Hepatocyte (in vitro differentiated cells): ENCODE results near the gene MINK1. TPM values are rescaled to one million over a fixed set of nuclear protein-coding genes. Genes with fewer than 3 reads are reported as not detected.
"Not testable (repeated sequence)": the region's sequence is repeated elsewhere in the genome, so short reads cannot be mapped to it uniquely, and the experiment has no call there.

Experiments used
- DNase-seq: peaks from one replicate; pipeline ENCODE4 v3.0.0-alpha.2; 2016; ENCODE audit warnings: low spot score
- H2AFZ ChIP-seq: fragments of 200-600 bp; sonication (generic); 2 replicates; pipeline ENCODE4 v1.6.0; 2016; ENCODE audit warnings: antibody characterized with exemption, mild to moderate bottlenecking
- H3K27ac ChIP-seq: fragments of 200-600 bp; sonication (generic); 2 replicates; pipeline ENCODE4 v1.5.1; 2016; ENCODE audit warnings: mild to moderate bottlenecking
- H3K27me3 ChIP-seq: fragments of 200-600 bp; sonication (generic); 2 replicates; pipeline ENCODE4 v1.6.1; 2016
- H3K36me3 ChIP-seq: fragments of 200-600 bp; sonication (generic); replicated peaks from 2 replicates; pipeline ENCODE4 v1.5.1; 2016; ENCODE audit warnings: low read depth; ENCODE audit not compliant: insufficient read depth
- H3K4me1 ChIP-seq: fragments of 200-600 bp; sonication (generic); 2 replicates; pipeline ENCODE4 v1.5.1; 2016; ENCODE audit warnings: mild to moderate bottlenecking, moderate library complexity; ENCODE audit not compliant: insufficient read depth
- H3K4me2 ChIP-seq: fragments of 200-600 bp; sonication (generic); 2 replicates; pipeline ENCODE4 v1.6.0; 2016
- H3K4me3 ChIP-seq: fragments of 200-600 bp; sonication (generic); 2 replicates; pipeline ENCODE4 v1.5.1; 2016; ENCODE audit warnings: mild to moderate bottlenecking
- H3K79me2 ChIP-seq: fragments of 200-600 bp; sonication (generic); 2 replicates; pipeline ENCODE4 v1.6.0; 2017; ENCODE audit warnings: mild to moderate bottlenecking
- H3K9me2 ChIP-seq: fragments of 200-600 bp; sonication (generic); replicated peaks from 2 replicates; pipeline ENCODE4 v1.6.0; 2017; ENCODE audit warnings: mild to moderate bottlenecking; ENCODE audit not compliant: insufficient read depth
- H3K9me3 ChIP-seq: fragments of 200-600 bp; sonication (generic); 2 replicates; pipeline ENCODE4 v1.5.1; 2016; ENCODE audit warnings: low read depth, mild to moderate bottlenecking
- H4K20me1 ChIP-seq: fragments of 200-600 bp; sonication (generic); 2 replicates; pipeline ENCODE4 v1.6.0; 2016; ENCODE audit warnings: mild to moderate bottlenecking; ENCODE audit not compliant: insufficient read depth, poor library complexity, severe bottlenecking
- CTCF ChIP-seq: fragments of 200-600 bp; sonication (generic); IDR thresholded peaks from 2 replicates; pipeline ENCODE4 v1.5.1; 2016; ENCODE audit warnings: antibody characterized with exemption, mild to moderate bottlenecking; ENCODE audit not compliant: poor library complexity
- EZH2 ChIP-seq: fragments of 200-600 bp; sonication (generic); IDR thresholded peaks from 2 replicates; pipeline ENCODE4 v1.6.1; 2016; ENCODE audit warnings: antibody characterized with exemption, mild to moderate bottlenecking, borderline replicate concordance
- EZH2phosphoT487 ChIP-seq: fragments of 200-600 bp; sonication (generic); IDR thresholded peaks from one replicate; pipeline ENCODE4 v1.6.1; 2018; ENCODE audit warnings: antibody characterized with exemption, mild to moderate bottlenecking, low read depth, moderate library complexity; ENCODE audit not compliant: unreplicated experiment, severe bottlenecking
- WGBS: methylation state at CpG from one replicate; pipeline ENCODE4 v1.1.6; 2016; ENCODE audit warnings: low lambda C conversion rate; ENCODE audit errors: missing lambda C conversion rate; 5-methylcytosine and 5-hydroxymethylcytosine counted together
- polyA plus RNA-seq: library from polyadenylated mRNA; unstranded; fragments of >200 nt; fragmentation: Nextera tagmentation; extraction: Ambion mirVana; gene quantifications from 2 replicates; pipeline ENCODE4 v1.2.1, GENCODE V29; 2016
- total RNA-seq: library from RNA; depleted of rRNA; stranded (reverse); fragments of >200 nt; gene quantifications from 2 replicates; pipeline ENCODE4 v1.2.3, GENCODE V29; 2014

Gene MINK1
- total and polyA plus RNA-seq, 2 experiments from 2014 or later = 39.7 to 45.3 TPM

GRCh38 chr17:4861052-4861451 lies 27.9 kb downstream of the MINK1 start:
- Histone ChIP-seq H3K27ac (no peak overlapping the region), H3K9me3 (no peaks in the 10 kb centered on the region), H2AFZ (no peak overlapping the region), H3K79me2 (peaks cover 60% of the 10 kb centered on the region), H3K4me1 (peaks cover 13% of the 10 kb centered on the region), H3K9me2 (no peaks in the 10 kb centered on the region), H4K20me1 (no peaks in the 10 kb centered on the region), H3K4me3 (no peak overlapping the region), H3K27me3 (no peaks in the 10 kb centered on the region), H3K36me3 (no peaks in the 10 kb centered on the region), H3K4me2 (no peak overlapping the region)
- TF ChIP-seq EZH2 (no peak), EZH2phosphoT487 (no peak), CTCF (no peak)
- 93% methylated on average over 16 of the region's 16 CpGs for WGBS
- DNase-seq = no peak

GRCh38 chr17:4862720-4863119 lies 29.6 kb downstream of the MINK1 start:
- Histone ChIP-seq H3K9me2 (no peaks in the 10 kb centered on the region), H3K4me2 (no peak overlapping the region), H2AFZ (no peak overlapping the region), H3K4me3 (no peak overlapping the region), H3K27me3 (no peaks in the 10 kb centered on the region), H3K79me2 (peaks cover 63% of the 10 kb centered on the region), H4K20me1 (no peaks in the 10 kb centered on the region), H3K9me3 (no peaks in the 10 kb centered on the region), H3K27ac (no peak overlapping the region), H3K36me3 (no peaks in the 10 kb centered on the region), H3K4me1 (peaks cover 13% of the 10 kb centered on the region)
- WGBS = 97% methylated on average over 4 of the region's 4 CpGs
- DNase-seq = no peak
- TF ChIP-seq EZH2phosphoT487 (no peak), EZH2 (no peak), CTCF (no peak)

GRCh38 chr17:4863321-4863720 lies 30.2 kb downstream of the MINK1 start:
- WGBS = 100% methylated on average over 1 of the region's 1 CpG
- H4K20me1 ChIP-seq = no peaks in the 10 kb centered on the region
- H3K4me3 ChIP-seq = no peak overlapping the region
- no peaks in the 10 kb centered on the region for H3K9me2 ChIP-seq
- DNase-seq = no peak
- no peaks in the 10 kb centered on the region for H3K36me3 ChIP-seq
- H3K27ac ChIP-seq = no peak overlapping the region
- H3K4me2 ChIP-seq = no peak overlapping the region
- H3K9me3 ChIP-seq = no peaks in the 10 kb centered on the region
- no peaks in the 10 kb centered on the region for H3K27me3 ChIP-seq
- H3K4me1 ChIP-seq = peaks cover 7% of the 10 kb centered on the region
- TF ChIP-seq CTCF = no peak
- no peak for TF ChIP-seq EZH2phosphoT487
- TF ChIP-seq EZH2 = no peak
- H2AFZ ChIP-seq = no peak overlapping the region
- peaks cover 58% of the 10 kb centered on the region for H3K79me2 ChIP-seq

GRCh38 chr17:4867535-4867934 lies 34.4 kb downstream of the MINK1 start:
- not testable (repeated sequence) for H3K9me2 ChIP-seq, H3K4me1 ChIP-seq, DNase-seq, H3K27me3 ChIP-seq, H4K20me1 ChIP-seq, H3K4me2 ChIP-seq, H2AFZ ChIP-seq, H3K9me3 ChIP-seq, H3K4me3 ChIP-seq, H3K27ac ChIP-seq, H3K36me3 ChIP-seq
- peaks cover 51% of the 10 kb centered on the region for H3K79me2 ChIP-seq
- 96% methylated on average over 5 of the region's 5 CpGs for WGBS

- H2AFZ ChIP-seq, H3K9me2 ChIP-seq, H3K9me3 ChIP-seq, H3K4me1 ChIP-seq, H3K4me3 ChIP-seq, DNase-seq, H3K27me3 ChIP-seq, H4K20me1 ChIP-seq, H3K36me3 ChIP-seq, H3K4me2 ChIP-seq, H3K27ac ChIP-seq: not testable (repeated sequence)
- H3K79me2 ChIP-seq = peaks cover 49% of the 10 kb centered on the region
- WGBS = 93% methylated on average over 22 of the region's 22 CpGs
These were observed 36.2 kb downstream of the MINK1 start for GRCh38 chr17:4869058-4869998.
